HEK293 (cell line): ENCODE measurements around the gene SNRPD3.
"Not testable (repeated sequence)": the region's sequence is repeated elsewhere in the genome, so short reads cannot be mapped to it uniquely, and the experiment has no call there.

ENCODE experiments used
- CTCF ChIA-PET: fragments of 350-600 bp; formaldehyde crosslinking; extraction: SDS; loops from one replicate; lab custom pipeline; 2021; ENCODE audit warnings: antibody characterized with exemption; lab: Yijun Ruan, JAX
- POLR2A ChIA-PET: fragments of 300-600 bp; formaldehyde crosslinking; extraction: SDS; loops from one replicate; lab custom pipeline; 2020; ENCODE audit warnings: antibody characterized with exemption, inconsistent platforms; lab: Yijun Ruan, JAX
- H3K27ac ChIP-seq: fragments of 200-500 bp; sonication (Bioruptor generic); 2 replicates; pipeline ENCODE4 v1.5.1; 2014; ENCODE audit warnings: low read depth, low read length, control low read depth, inconsistent platforms; ENCODE audit errors: extremely low read depth
- H3K36me3 ChIP-seq, 2 experiments: fragments of 200-500 bp in 1 of 2; sonication (Bioruptor generic) in 1 of 2; 1 replicate in 1 of 2; 2 replicates in 1 of 2; pipeline ENCODE4 v1.5.1; 2014 to 2017; ENCODE audit warnings: inconsistent platforms in 2 of 2, low read length in 2 of 2; ENCODE audit not compliant: control insufficient read depth in 2 of 2, insufficient read depth in 1 of 2
- H3K4me1 ChIP-seq: fragments of 200-500 bp; sonication (Bioruptor generic); 2 replicates; pipeline ENCODE4 v1.5.1; 2014; ENCODE audit warnings: mild to moderate bottlenecking, low read length, inconsistent platforms; ENCODE audit not compliant: control insufficient read depth, insufficient read depth
- H3K4me3 ChIP-seq: 2 replicates; pipeline ENCODE4 v1.5.1; 2011; ENCODE audit warnings: low read depth, mild to moderate bottlenecking, control low read depth, low read length, moderate library complexity
- H3K9me3 ChIP-seq: fragments of 200-500 bp; sonication (Bioruptor generic); 2 replicates; pipeline ENCODE4 v1.5.1; 2014; ENCODE audit warnings: low read depth, low read length, inconsistent platforms; ENCODE audit not compliant: control insufficient read depth, insufficient read depth
- EGR2 ChIP-seq: fragments of 450-650 bp; formaldehyde crosslinking; IDR thresholded peaks from 2 replicates; pipeline ENCODE4 v1.5.1; 2016; ENCODE audit warnings: low read depth, missing biosample characterization, missing genetic modification characterization
- ZFHX2 ChIP-seq: fragments of 450-650 bp; formaldehyde crosslinking; conservative IDR thresholded peaks from 2 replicates; pipeline ENCODE4 v1.5.1; 2016; ENCODE audit warnings: missing biosample characterization, missing genetic modification characterization

SNRPD3 gene

DNA sequence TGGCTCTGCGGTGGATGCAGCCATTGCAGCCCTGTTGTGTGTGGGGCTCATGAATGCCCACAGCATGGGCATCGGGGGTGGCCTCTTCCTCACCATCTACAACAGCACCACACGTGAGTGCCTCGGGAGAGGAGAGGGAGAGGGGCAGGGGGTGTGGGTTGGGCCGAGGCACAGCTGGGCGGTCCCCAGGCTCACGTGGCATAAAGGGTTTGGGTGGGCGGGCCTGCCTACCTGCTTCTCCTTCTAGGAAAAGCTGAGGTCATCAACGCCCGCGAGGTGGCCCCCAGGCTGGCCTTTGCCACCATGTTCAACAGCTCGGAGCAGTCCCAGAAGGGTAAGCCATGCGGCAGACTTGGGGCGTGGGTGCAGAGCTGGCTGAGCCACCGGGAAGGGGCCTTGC, 59.0 kb downstream of the SNRPD3 start:
- CTCF ChIA-PET, H3K36me3 ChIP-seq, POLR2A ChIA-PET, H3K9me3 ChIP-seq, H3K4me1 ChIP-seq, H3K4me3 ChIP-seq, H3K27ac ChIP-seq: not testable (repeated sequence)
- peak; percentile 80 for TF ChIP-seq EGR2 (tag by site-specific recombination)
- peak; percentile 70 for TF ChIP-seq ZFHX2 (tag by site-specific recombination)

DNA sequence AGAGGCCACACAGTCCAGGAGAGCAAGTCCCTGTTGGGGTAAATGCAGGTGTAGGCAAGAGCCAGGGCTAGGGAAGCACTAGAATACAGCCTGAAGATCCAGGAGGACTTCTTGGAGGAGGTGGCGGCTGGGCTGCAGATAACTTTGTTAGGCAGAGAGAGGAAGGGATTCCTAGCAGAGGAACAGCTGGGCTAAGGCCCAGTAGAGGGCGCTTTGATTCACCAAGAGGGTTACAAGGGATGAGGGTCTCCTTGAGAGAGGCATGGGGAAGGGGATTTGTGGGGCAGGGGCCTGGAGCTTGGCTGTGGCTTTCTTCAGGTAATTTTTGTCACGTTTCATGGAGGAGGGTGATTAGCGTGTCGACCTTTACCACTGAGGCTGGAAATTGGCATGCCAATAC, 65.4 kb downstream of the SNRPD3 start:
- CTCF ChIA-PET = interaction anchor here (1.1 kb wide), 1 partner anchor 23 kb away, joined by 4 read pairs; no protein-coding TSS in a partner anchor
- H3K4me1 ChIP-seq, H3K36me3 ChIP-seq, H3K27ac ChIP-seq, H3K4me3 ChIP-seq, POLR2A ChIA-PET, H3K9me3 ChIP-seq: not testable (repeated sequence)

DNA sequence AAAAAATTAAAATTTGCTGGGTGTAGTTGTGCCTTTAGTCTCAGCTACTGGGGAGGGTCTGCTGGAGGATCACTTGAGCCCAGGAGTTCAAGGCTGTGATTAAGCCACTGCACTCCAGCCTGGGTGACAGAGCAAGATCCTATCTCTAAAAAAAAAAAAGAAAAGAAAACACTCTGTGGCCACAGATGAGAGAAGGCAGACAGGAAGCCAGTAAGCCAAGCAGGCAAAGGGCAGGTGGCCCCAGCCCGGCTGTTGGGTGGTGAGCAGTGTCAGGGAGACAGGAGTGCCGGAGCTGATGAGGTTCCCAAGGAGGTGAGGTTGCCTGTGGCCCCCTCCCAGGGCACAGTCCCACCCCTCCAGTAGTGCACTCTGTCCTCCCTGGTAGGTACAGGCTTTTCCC, 66.8 kb downstream of the SNRPD3 start:
- H3K4me3 ChIP-seq, H3K9me3 ChIP-seq, POLR2A ChIA-PET, CTCF ChIA-PET, H3K36me3 ChIP-seq, H3K27ac ChIP-seq, H3K4me1 ChIP-seq: not testable (repeated sequence)
